ENCODE measurements around the gene A2ML1. TPM values are rescaled to one million over a fixed set of nuclear protein-coding genes. Genes with fewer than 3 reads are reported as not detected.

Gene A2ML1
- total RNA-seq, 2 donors from 2014 or later: not detected

DNA sequence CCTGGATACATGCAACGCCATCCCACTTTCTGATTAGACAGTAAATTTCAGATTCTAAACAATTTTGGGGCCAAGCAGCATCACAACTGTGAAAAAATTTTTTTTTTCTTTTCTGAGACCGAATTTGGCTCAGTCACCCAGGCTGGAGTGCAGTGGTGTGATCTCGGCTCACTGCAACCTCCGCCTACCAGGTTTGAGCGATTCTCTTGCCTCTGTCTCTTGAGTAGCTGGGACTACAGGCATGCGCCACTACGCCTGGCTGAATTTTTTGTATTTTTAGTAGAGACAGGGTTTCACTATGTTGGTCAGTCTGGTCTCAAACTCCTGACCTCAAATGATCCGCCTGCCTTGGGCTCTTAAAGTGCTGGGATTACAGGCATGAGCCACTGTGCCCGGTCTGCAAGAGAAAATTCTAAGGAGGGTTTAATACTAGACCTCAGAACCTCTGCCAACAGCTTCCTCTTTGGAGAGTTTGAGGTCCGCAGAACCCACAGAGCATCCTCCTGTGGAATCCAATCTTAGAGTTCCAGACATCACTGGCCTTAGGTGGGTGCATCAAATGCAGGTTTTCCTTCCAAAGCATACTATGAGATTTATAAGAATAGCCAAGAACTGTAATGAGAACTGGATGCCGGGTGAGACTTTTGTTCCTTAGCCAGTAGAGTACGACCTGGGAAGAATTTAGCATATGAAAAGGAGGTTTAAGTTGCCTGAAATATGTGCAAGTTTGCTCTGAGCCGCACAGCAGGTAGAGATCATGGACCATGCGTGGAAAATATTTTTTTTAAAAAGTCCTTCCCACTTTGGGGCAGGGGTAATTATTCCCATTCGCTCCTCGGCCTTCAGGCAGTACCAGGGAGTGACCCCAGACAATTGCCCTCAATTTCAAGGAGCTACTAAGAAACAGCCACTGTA is 84.1 kb downstream of the A2ML1 start:
- DNase-seq (no peak), ATAC-seq (no peak)
- Histone ChIP-seq H3K27me3 (no peaks in the 10 kb centered on the region), H3K9me3 (no peaks in the 10 kb centered on the region), H3K4me1 (no peaks in the 10 kb centered on the region), H3K27ac (no peak overlapping the region), H3K36me3 (replicated peaks in 1 of 2; ENCODE audit: insufficient read depth in 1 of 2, low read depth in 2 of 2) (no peaks in the 10 kb centered on the region), H3K4me3 (no peak overlapping the region)
- TF ChIP-seq POLR2A (IDR thresholded peaks at IDR 0.05): no peak
- no peak for TF ChIP-seq CTCF (IDR thresholded peaks at IDR 0.05)
- WGBS, 2 donors: 74 to 82% methylated on average over 16 of the region's 16 CpGs
- intact Hi-C loops (cut with DNase I): no loop called here

DNA sequence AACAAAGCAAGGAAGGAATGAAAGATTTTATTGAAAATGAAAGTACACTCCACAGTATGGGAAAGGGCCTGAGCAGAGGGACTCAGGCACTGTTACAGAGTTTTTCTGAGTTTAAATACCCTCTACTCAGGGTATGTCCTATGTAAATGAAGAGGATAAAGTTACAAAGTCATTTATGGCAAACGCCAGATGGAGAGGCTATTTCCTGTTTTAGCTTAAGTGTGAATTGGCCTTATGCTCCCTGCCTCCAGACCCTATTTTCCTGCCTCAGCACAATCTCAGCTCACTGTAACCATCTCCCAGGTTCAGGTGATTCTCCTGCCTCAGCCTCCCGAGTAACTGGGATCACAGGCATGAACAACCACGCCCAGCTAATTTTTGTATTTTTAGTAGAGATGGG is 85.1 kb downstream of the A2ML1 start:
- no peaks in the 10 kb centered on the region for H3K36me3 ChIP-seq (replicated peaks in 1 of 2; ENCODE audit: insufficient read depth in 1 of 2, low read depth in 2 of 2)
- DNase-seq: no peak
- no peaks in the 10 kb centered on the region for H3K9me3 ChIP-seq
- no peak overlapping the region for H3K4me3 ChIP-seq
- H3K4me1 ChIP-seq: peaks cover under 1% of the 10 kb centered on the region
- H3K27me3 ChIP-seq: no peaks in the 10 kb centered on the region
- TF ChIP-seq CTCF (IDR thresholded peaks at IDR 0.05): no peak
- TF ChIP-seq POLR2A (IDR thresholded peaks at IDR 0.05): no peak
- intact Hi-C loops (cut with DNase I): no loop called here
- H3K27ac ChIP-seq: no peak overlapping the region
- no peak for ATAC-seq
- 73 to 81% methylated on average over 3 of the region's 3 CpGs for WGBS, 2 donors

GRCh38 chr12:8909752-8910151 is 87.3 kb downstream of the A2ML1 start:
- H3K4me1 ChIP-seq: peaks cover 16% of the 10 kb centered on the region
- no peak for TF ChIP-seq POLR2A (IDR thresholded peaks at IDR 0.05)
- no peak for TF ChIP-seq CTCF (IDR thresholded peaks at IDR 0.05)
- no peaks in the 10 kb centered on the region for H3K27me3 ChIP-seq
- WGBS, 2 donors: 70 to 78% methylated on average over 5 of the region's 5 CpGs
- H3K36me3 ChIP-seq (replicated peaks in 1 of 2; ENCODE audit: insufficient read depth in 1 of 2, low read depth in 2 of 2): no peaks in the 10 kb centered on the region
- no peak overlapping the region for H3K4me3 ChIP-seq
- no peaks in the 10 kb centered on the region for H3K9me3 ChIP-seq
- intact Hi-C loops (cut with DNase I): no loop called here
- H3K27ac ChIP-seq: no peak overlapping the region
- no peak for ATAC-seq
- DNase-seq: no peak

GRCh38 chr12:8911606-8912268 is 89.3 kb downstream of the A2ML1 start:
- Histone ChIP-seq H3K36me3 (replicated peaks in 1 of 2; ENCODE audit: insufficient read depth in 1 of 2, low read depth in 2 of 2) (no peaks in the 10 kb centered on the region), H3K4me3 (no peak overlapping the region), H3K4me1 (peaks cover 28% of the 10 kb centered on the region), H3K27me3 (no peaks in the 10 kb centered on the region), H3K9me3 (no peaks in the 10 kb centered on the region), H3K27ac (no peak overlapping the region)
- intact Hi-C loops (cut with DNase I): no loop called here
- DNase-seq (no peak), ATAC-seq (no peak)
- TF ChIP-seq CTCF (IDR thresholded peaks at IDR 0.05) (no peak), POLR2A (IDR thresholded peaks at IDR 0.05) (no peak)
- WGBS, 2 donors: 64 to 70% methylated on average over 3 of the region's 3 CpGs

All from body of pancreas (tissue), 4 donors.